GM18951 (cell line): ENCODE data around the gene AZIN2.
"Not testable (repeated sequence)": the region's sequence is repeated elsewhere in the genome, so short reads cannot be mapped to it uniquely, and the experiment has no call there.

ENCODE experiments used
- POLR2A ChIP-seq: IDR thresholded peaks from 4 replicates; pipeline ENCODE4 v1.6.1; 2011; ENCODE audit warnings: mild to moderate bottlenecking; ENCODE audit not compliant: insufficient read length, insufficient read depth; ENCODE audit errors: extremely low read depth
- in situ Hi-C: fragments of 300-500 bp; cut with MboI; formaldehyde crosslinking; loops from one replicate; pipeline ENCODE4 v1.12.0; 2022; ENCODE audit warnings: low sequenced_read_pairs, mixed read lengths, inconsistent platforms; ENCODE audit not compliant: unreplicated experiment

Gene AZIN2

GRCh38 chr1:33132549-33132948 lies 51.6 kb downstream of the AZIN2 start:
- TF ChIP-seq POLR2A: no peak
- in situ Hi-C loops: no loop called here

GRCh38 chr1:33133478-33134105 lies 52.6 kb downstream of the AZIN2 start:
- in situ Hi-C loops: no loop called here
- no peak for TF ChIP-seq POLR2A

GRCh38 chr1:33136041-33136440 lies 55.1 kb downstream of the AZIN2 start:
- in situ Hi-C loops: not testable (repeated sequence)

- in situ Hi-C loops: no loop called here
- no peak for TF ChIP-seq POLR2A
Measured at GRCh38 chr1:33137800-33138199, 56.8 kb downstream of the AZIN2 start.

- TF ChIP-seq POLR2A: no peak
- in situ Hi-C loops: no loop called here
Measured at GRCh38 chr1:33140153-33141149, 59.5 kb downstream of the AZIN2 start.

GRCh38 chr1:33141216-33141615 lies 60.3 kb downstream of the AZIN2 start:
- in situ Hi-C loops: no loop called here
- no peak for TF ChIP-seq POLR2A

GRCh38 chr1:33141781-33142180 lies 60.8 kb downstream of the AZIN2 start:
- no peak for TF ChIP-seq POLR2A
- in situ Hi-C loops: no loop called here

- TF ChIP-seq POLR2A: no peak
- in situ Hi-C loops: no loop called here
Measured at GRCh38 chr1:33142483-33143064, 61.6 kb downstream of the AZIN2 start.

- TF ChIP-seq POLR2A: no peak
- in situ Hi-C loops: no loop called here
Measured at GRCh38 chr1:33143176-33143575, 62.2 kb downstream of the AZIN2 start.

GRCh38 chr1:33143698-33144097 lies 62.7 kb downstream of the AZIN2 start:
- in situ Hi-C loops: no loop called here
- TF ChIP-seq POLR2A: no peak

- in situ Hi-C loops: no loop called here
- no peak for TF ChIP-seq POLR2A
Measured at GRCh38 chr1:33146003-33146402, 65.0 kb downstream of the AZIN2 start.

GRCh38 chr1:33147275-33147996 lies 66.5 kb downstream of the AZIN2 start:
- TF ChIP-seq POLR2A: no peak
- in situ Hi-C loops: no loop called here

- TF ChIP-seq POLR2A: no peak
- in situ Hi-C loops: no loop called here
Measured at GRCh38 chr1:33147997-33148314, 67.0 kb downstream of the AZIN2 start.
